HG03060 (cell line): ENCODE results near the gene IER2.
"Not testable (repeated sequence)": the region's sequence is repeated elsewhere in the genome, so short reads cannot be mapped to it uniquely, and the experiment has no call there.

Experiments
- ATAC-seq: cut with Tn5 transposase; IDR thresholded peaks from one replicate; pipeline ENCODE4 v1.9.1; 2021; ENCODE audit warnings: low read depth, moderate number of reproducible peaks; ENCODE audit not compliant: unreplicated experiment

The IER2 gene

GRCh38 chr19:13190781-13191540 lies 40.8 kb downstream of the IER2 start:
- no peak for ATAC-seq

GRCh38 chr19:13195678-13196077 lies 45.5 kb downstream of the IER2 start:
- ATAC-seq = no peak

- no peak for ATAC-seq
These were observed 48.4 kb downstream of the IER2 start for GRCh38 chr19:13198634-13199033.

GRCh38 chr19:13202112-13202511 lies 51.9 kb downstream of the IER2 start:
- ATAC-seq = not testable (repeated sequence)
